Measurements from ENCODE around the gene SMAD1.
"Not testable (repeated sequence)": the region's sequence is repeated elsewhere in the genome, so short reads cannot be mapped to it uniquely, and the experiment has no call there.

Gene SMAD1

DNA sequence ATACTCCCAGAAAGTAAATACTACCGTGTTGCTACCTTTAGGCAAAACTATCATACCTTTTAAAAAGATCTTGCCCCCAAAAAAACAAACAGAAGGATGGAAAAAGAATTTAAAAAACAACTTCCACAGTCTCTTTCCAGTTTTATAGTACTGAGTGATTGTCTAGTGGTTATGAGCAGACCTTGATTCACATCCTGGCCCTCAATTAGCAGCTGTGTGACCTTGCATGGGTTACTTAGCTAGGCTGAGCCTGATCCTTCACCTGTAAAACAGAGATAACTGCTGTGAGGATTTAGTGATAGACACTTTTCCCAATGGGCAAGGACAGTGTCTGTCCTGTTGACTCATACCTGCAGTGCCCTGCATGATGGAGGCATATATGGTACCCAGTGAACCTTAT lies 49.0 kb downstream of the SMAD1 start:
- no peaks in the 10 kb centered on the region for H3K9me3 ChIP-seq (ENCODE audit: control insufficient read depth, low read depth, low read length)
- no peaks in the 10 kb centered on the region for H3K4me1 ChIP-seq (ENCODE audit: control insufficient read depth, low read depth, low read length)
- H3K27me3 ChIP-seq (ENCODE audit: control insufficient read depth, insufficient read depth, low read length): no peaks in the 10 kb centered on the region
- H3K27ac ChIP-seq (ENCODE audit: low read length): no peak overlapping the region
- H3K9ac ChIP-seq (ENCODE audit: low read length): no peak overlapping the region
- no peak overlapping the region for H3K4me3 ChIP-seq (ENCODE audit: low read length)
- no peaks in the 10 kb centered on the region for H3K36me3 ChIP-seq (ENCODE audit: control insufficient read depth, low read depth, low read length)

DNA sequence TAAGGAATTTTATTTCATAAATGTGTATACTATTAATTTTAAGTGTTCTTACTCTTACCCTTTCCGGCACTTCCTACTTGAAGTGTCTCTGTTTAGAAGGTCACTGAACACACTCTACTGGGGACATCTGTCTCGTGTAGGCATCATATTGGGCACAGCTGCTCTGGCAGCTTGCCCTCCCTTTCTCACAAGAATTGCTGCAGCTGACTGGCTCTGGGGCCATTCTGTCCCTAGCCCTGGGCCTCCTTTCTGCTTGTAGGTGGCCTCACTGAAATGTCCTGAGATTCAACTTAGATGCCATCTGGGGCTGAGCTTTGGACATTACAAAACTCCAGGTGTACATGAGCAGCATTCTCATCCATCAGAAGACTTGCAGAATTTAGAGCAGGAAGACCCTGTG lies 49.6 kb downstream of the SMAD1 start:
- H3K27me3 ChIP-seq (ENCODE audit: control insufficient read depth, insufficient read depth, low read length): no peaks in the 10 kb centered on the region
- H3K9ac ChIP-seq (ENCODE audit: low read length): no peak overlapping the region
- H3K36me3 ChIP-seq (ENCODE audit: control insufficient read depth, low read depth, low read length): no peaks in the 10 kb centered on the region
- H3K4me1 ChIP-seq (ENCODE audit: control insufficient read depth, low read depth, low read length): no peaks in the 10 kb centered on the region
- H3K9me3 ChIP-seq (ENCODE audit: control insufficient read depth, low read depth, low read length): no peaks in the 10 kb centered on the region
- no peak overlapping the region for H3K4me3 ChIP-seq (ENCODE audit: low read length)
- no peak overlapping the region for H3K27ac ChIP-seq (ENCODE audit: low read length)

DNA sequence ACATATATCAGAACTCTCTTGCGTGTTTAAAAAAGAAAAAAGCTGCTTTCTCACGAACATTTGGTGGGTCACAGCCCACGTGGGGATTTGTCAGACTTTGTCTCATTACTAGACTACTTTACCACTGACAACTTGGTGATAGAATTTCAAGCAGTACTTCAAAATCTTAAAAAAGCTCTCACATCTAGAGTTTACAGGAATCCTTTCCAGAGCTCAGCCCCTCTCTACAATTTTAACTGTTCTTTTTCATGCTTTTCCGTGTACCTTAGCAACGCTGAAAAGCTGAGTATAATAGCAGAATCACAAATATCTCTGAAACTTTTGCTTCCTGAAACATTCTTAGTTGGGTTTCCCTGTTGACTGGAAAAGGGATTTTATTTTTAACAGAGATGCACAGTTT lies 50.2 kb downstream of the SMAD1 start:
- H3K4me3 ChIP-seq (ENCODE audit: low read length): no peak overlapping the region
- H3K9ac ChIP-seq (ENCODE audit: low read length): no peak overlapping the region
- no peaks in the 10 kb centered on the region for H3K36me3 ChIP-seq (ENCODE audit: control insufficient read depth, low read depth, low read length)
- no peak overlapping the region for H3K27ac ChIP-seq (ENCODE audit: low read length)
- no peaks in the 10 kb centered on the region for H3K9me3 ChIP-seq (ENCODE audit: control insufficient read depth, low read depth, low read length)
- H3K4me1 ChIP-seq (ENCODE audit: control insufficient read depth, low read depth, low read length): no peaks in the 10 kb centered on the region
- no peaks in the 10 kb centered on the region for H3K27me3 ChIP-seq (ENCODE audit: control insufficient read depth, insufficient read depth, low read length)

DNA sequence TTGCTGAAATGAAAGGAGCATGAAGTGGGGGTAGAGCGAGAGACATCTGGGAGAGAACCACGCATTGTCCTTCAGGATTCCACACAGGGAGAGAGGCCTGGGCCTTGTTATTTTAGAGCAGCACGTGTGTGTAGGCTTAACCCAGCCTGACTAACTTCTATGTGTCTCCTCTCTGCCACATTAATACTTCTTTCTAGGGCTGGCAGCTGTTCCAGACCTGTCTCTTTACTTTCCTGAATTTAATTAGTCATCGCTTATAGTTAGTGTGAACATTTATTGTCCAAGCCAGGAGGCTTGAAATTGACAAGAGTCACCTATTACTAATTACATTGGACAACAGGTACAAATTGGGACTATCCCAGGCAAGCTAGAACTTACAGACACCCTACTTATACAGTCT lies 51.3 kb downstream of the SMAD1 start:
- H3K27me3 ChIP-seq (ENCODE audit: control insufficient read depth, insufficient read depth, low read length): no peaks in the 10 kb centered on the region
- no peak overlapping the region for H3K27ac ChIP-seq (ENCODE audit: low read length)
- H3K4me1 ChIP-seq (ENCODE audit: control insufficient read depth, low read depth, low read length): no peaks in the 10 kb centered on the region
- no peak overlapping the region for H3K9ac ChIP-seq (ENCODE audit: low read length)
- H3K4me3 ChIP-seq (ENCODE audit: low read length): no peak overlapping the region
- H3K36me3 ChIP-seq (ENCODE audit: control insufficient read depth, low read depth, low read length): no peaks in the 10 kb centered on the region
- no peaks in the 10 kb centered on the region for H3K9me3 ChIP-seq (ENCODE audit: control insufficient read depth, low read depth, low read length)

DNA sequence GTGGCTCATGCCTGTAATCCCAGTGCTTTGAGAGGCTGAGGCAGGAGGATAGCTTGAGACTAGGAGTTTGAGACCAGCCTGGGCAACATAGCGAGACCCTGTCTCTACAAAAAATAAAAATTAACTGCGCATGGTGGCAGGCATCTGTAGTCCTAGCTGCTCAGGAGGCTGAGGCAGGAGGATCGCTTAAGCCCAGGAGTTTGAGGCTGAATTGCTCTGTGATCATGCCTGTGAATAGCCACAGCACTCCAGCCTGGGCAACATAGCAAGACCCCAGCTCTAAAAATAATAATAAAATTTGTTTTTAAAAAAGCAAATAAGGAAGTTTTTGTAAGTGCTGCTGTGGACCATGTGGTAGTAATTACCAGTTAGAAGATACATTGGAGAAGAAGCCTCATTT lies 51.8 kb downstream of the SMAD1 start:
- H3K4me3 ChIP-seq (ENCODE audit: low read length); H3K9ac ChIP-seq (ENCODE audit: low read length); H3K36me3 ChIP-seq (ENCODE audit: control insufficient read depth, low read depth, low read length); H3K27me3 ChIP-seq (ENCODE audit: control insufficient read depth, insufficient read depth, low read length); H3K4me1 ChIP-seq (ENCODE audit: control insufficient read depth, low read depth, low read length); H3K9me3 ChIP-seq (ENCODE audit: control insufficient read depth, low read depth, low read length); H3K27ac ChIP-seq (ENCODE audit: low read length): not testable (repeated sequence)

DNA sequence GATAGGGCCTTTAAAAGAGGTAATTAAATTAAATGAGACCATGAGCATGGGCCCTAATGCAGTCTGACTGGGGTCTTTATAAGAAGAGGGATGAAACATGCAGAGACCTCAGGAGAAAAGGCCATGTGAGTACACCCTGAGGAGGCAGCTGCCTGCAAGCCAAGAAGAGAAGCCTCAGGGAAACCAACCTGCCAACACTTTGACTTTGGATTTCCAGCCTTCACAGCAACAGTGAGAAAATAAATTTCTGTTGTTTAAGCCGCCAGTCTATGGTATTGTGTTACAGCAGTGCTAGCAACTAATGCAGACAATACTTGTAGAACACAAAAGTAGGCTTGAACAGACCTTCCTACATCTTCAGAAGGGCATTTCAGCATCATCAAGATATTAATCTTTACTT lies 52.3 kb downstream of the SMAD1 start:
- no peaks in the 10 kb centered on the region for H3K9me3 ChIP-seq (ENCODE audit: control insufficient read depth, low read depth, low read length)
- no peaks in the 10 kb centered on the region for H3K36me3 ChIP-seq (ENCODE audit: control insufficient read depth, low read depth, low read length)
- H3K27ac ChIP-seq (ENCODE audit: low read length): no peak overlapping the region
- no peak overlapping the region for H3K9ac ChIP-seq (ENCODE audit: low read length)
- H3K4me3 ChIP-seq (ENCODE audit: low read length): no peak overlapping the region
- no peaks in the 10 kb centered on the region for H3K4me1 ChIP-seq (ENCODE audit: control insufficient read depth, low read depth, low read length)
- no peaks in the 10 kb centered on the region for H3K27me3 ChIP-seq (ENCODE audit: control insufficient read depth, insufficient read depth, low read length)

DNA sequence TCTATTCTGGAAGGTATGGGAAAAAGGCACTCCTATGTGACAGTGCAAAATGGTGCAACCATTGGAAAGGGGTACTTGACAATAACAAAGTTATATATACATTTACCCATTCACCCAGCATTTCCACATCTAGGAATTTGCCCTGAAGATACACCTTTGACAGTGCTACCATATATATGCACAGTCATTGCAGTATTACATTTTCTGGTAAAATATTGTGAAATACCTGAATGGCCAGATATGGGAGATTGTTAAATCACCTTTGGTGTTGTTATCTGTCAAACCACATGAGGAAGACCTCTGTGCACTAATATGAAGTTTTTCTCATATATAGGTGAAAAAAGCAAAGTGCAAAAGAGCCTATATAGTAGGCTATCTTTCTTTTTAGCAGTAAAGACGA lies 53.5 kb downstream of the SMAD1 start:
- no peaks in the 10 kb centered on the region for H3K27me3 ChIP-seq (ENCODE audit: control insufficient read depth, insufficient read depth, low read length)
- no peaks in the 10 kb centered on the region for H3K9me3 ChIP-seq (ENCODE audit: control insufficient read depth, low read depth, low read length)
- H3K36me3 ChIP-seq (ENCODE audit: control insufficient read depth, low read depth, low read length): no peaks in the 10 kb centered on the region
- no peak overlapping the region for H3K4me3 ChIP-seq (ENCODE audit: low read length)
- peaks cover 3% of the 10 kb centered on the region for H3K4me1 ChIP-seq (ENCODE audit: control insufficient read depth, low read depth, low read length)
- no peak overlapping the region for H3K27ac ChIP-seq (ENCODE audit: low read length)
- H3K9ac ChIP-seq (ENCODE audit: low read length): no peak overlapping the region

DNA sequence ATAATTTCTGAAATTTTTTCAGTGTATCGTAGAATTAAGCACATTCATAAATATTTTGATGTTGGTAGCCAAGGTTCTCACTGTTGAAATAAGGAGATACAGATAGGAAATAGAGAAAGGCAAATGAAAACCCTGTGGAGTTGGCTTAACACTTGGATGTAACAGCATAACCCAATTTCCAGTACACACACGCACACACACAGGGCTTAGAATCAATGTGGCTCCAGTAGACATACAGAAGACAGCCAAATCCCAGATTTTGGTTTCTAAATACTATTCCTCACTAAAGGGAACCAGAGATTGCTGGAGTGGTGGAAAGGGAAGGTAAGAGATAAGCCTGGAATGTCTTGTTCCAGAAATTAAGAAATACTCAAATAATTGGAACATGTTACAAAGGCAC lies 54.4 kb downstream of the SMAD1 start:
- H3K4me3 ChIP-seq (ENCODE audit: low read length): no peak overlapping the region
- H3K9ac ChIP-seq (ENCODE audit: low read length): no peak overlapping the region
- no peaks in the 10 kb centered on the region for H3K27me3 ChIP-seq (ENCODE audit: control insufficient read depth, insufficient read depth, low read length)
- H3K27ac ChIP-seq (ENCODE audit: low read length): no peak overlapping the region
- H3K4me1 ChIP-seq (ENCODE audit: control insufficient read depth, low read depth, low read length): peaks cover 3% of the 10 kb centered on the region
- H3K9me3 ChIP-seq (ENCODE audit: control insufficient read depth, low read depth, low read length): no peaks in the 10 kb centered on the region
- no peaks in the 10 kb centered on the region for H3K36me3 ChIP-seq (ENCODE audit: control insufficient read depth, low read depth, low read length)

DNA sequence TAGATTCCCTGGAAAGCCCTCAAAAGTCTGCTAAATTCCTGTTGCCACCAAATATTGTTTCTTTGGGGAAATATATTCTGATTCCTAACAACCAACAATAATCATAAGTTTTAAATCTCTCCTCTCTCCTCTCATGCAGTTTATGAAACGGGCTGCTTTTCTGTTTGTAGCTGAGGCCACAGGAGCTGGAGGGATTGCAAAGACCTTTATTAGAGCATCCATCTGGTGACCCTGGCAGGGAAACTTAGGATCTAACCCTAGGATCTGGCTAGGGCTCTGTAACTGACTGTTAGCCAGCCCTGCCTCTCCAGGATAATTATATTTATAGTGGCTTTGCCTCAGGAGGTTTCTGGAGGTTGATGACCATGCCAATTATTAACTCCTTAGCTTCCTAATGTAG lies 56.9 kb downstream of the SMAD1 start:
- no peak overlapping the region for H3K4me3 ChIP-seq (ENCODE audit: low read length)
- H3K9ac ChIP-seq (ENCODE audit: low read length): no peak overlapping the region
- H3K27ac ChIP-seq (ENCODE audit: low read length): no peak overlapping the region
- peaks cover 3% of the 10 kb centered on the region for H3K4me1 ChIP-seq (ENCODE audit: control insufficient read depth, low read depth, low read length)
- no peaks in the 10 kb centered on the region for H3K9me3 ChIP-seq (ENCODE audit: control insufficient read depth, low read depth, low read length)
- H3K27me3 ChIP-seq (ENCODE audit: control insufficient read depth, insufficient read depth, low read length): no peaks in the 10 kb centered on the region
- no peaks in the 10 kb centered on the region for H3K36me3 ChIP-seq (ENCODE audit: control insufficient read depth, low read depth, low read length)

DNA sequence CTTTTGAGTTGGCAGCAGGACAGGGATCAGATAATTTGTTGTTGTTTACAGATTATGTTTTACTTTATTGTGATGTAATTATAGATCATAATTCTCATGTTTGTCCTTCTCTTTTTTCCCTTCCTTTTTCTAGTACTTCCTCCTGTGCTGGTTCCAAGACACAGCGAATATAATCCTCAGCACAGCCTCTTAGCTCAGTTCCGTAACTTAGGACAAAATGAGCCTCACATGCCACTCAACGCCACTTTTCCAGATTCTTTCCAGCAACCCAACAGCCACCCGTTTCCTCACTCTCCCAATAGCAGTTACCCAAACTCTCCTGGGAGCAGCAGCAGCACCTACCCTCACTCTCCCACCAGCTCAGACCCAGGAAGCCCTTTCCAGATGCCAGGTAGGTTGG lies 58.0 kb downstream of the SMAD1 start:
- Histone ChIP-seq H3K27me3 (ENCODE audit: control insufficient read depth, insufficient read depth, low read length) (no peaks in the 10 kb centered on the region), H3K36me3 (ENCODE audit: control insufficient read depth, low read depth, low read length) (no peaks in the 10 kb centered on the region), H3K27ac (ENCODE audit: low read length) (no peak overlapping the region), H3K4me3 (ENCODE audit: low read length) (no peak overlapping the region), H3K4me1 (ENCODE audit: control insufficient read depth, low read depth, low read length) (peaks cover 3% of the 10 kb centered on the region), H3K9ac (ENCODE audit: low read length) (no peak overlapping the region), H3K9me3 (ENCODE audit: control insufficient read depth, low read depth, low read length) (no peaks in the 10 kb centered on the region)

DNA sequence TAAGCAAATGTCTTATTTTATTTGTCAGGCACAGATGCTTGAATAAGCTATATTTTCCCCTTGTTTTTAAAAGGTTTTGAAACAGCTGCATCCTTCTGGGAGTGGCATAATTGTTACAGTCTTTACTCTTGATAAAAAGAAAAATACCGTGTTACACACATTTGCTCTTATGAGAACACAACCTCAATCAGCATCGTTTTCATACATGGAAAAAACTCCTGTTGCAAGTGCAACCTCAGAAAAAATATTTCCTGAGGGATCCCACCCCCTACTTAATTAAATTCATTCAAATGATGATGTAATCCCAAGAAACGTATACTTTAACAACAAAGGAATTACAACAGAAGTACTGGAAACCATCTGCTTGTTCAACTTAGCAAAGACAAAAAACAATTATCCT lies 58.6 kb downstream of the SMAD1 start:
- Histone ChIP-seq H3K9me3 (ENCODE audit: control insufficient read depth, low read depth, low read length) (no peaks in the 10 kb centered on the region), H3K4me1 (ENCODE audit: control insufficient read depth, low read depth, low read length) (peaks cover 5% of the 10 kb centered on the region)

DNA sequence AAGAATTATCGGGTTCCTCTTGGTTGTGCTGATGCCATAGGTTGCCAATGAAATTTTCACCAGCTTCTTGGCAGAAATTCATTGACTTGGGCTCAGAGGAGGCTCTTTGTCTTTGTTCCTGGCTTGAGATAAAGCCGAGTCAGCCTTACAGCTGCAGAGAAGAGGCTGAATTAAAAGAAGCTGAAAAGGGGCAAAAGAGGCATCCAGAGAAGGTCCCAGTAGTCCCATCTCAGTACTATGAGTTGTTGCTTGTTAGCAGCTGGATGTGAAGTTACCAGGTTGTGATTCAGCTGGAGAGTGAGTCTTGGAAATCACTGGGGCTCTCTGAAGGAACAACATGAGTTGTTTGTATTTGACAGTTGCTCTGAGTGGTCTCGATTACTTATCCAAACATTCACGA lies 59.7 kb downstream of the SMAD1 start:
- H3K4me3 ChIP-seq (ENCODE audit: low read length): no peak overlapping the region
- no peak overlapping the region for H3K9ac ChIP-seq (ENCODE audit: low read length)
- H3K27ac ChIP-seq (ENCODE audit: low read length): no peak overlapping the region
- H3K4me1 ChIP-seq (ENCODE audit: control insufficient read depth, low read depth, low read length): peaks cover 11% of the 10 kb centered on the region
- no peaks in the 10 kb centered on the region for H3K9me3 ChIP-seq (ENCODE audit: control insufficient read depth, low read depth, low read length)
- no peaks in the 10 kb centered on the region for H3K36me3 ChIP-seq (ENCODE audit: control insufficient read depth, low read depth, low read length)
- H3K27me3 ChIP-seq (ENCODE audit: control insufficient read depth, insufficient read depth, low read length): no peaks in the 10 kb centered on the region

More for the DNA sequence above, 58.6 kb downstream of the SMAD1 start:
- H3K9ac ChIP-seq (ENCODE audit: low read length): no peak overlapping the region
- H3K27ac ChIP-seq (ENCODE audit: low read length): no peak overlapping the region
- no peaks in the 10 kb centered on the region for H3K27me3 ChIP-seq (ENCODE audit: control insufficient read depth, insufficient read depth, low read length)
- no peak overlapping the region for H3K4me3 ChIP-seq (ENCODE audit: low read length)
- no peaks in the 10 kb centered on the region for H3K36me3 ChIP-seq (ENCODE audit: control insufficient read depth, low read depth, low read length)

DNA sequence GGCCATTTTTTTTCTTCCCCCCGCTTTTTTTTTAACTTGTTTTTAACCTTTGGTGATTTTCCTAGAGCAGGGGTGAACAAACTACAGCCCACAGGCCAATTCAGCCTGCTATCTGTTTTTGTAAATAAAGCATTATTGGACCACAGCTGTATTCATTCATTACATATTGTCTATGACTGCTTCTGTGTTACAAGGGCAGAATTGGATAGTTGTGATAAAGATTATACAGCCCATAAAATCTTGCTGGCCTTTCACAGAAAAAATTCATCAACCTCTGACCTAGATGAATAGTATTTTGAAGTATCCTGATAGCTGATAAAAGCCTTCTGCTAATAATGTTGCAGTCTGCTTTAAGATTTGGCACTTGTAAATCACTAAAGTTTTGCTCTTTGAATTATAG lies 63.4 kb downstream of the SMAD1 start:
- H3K4me1 ChIP-seq (ENCODE audit: control insufficient read depth, low read depth, low read length): peaks cover 9% of the 10 kb centered on the region
- peaks cover 7% of the 10 kb centered on the region for H3K36me3 ChIP-seq (ENCODE audit: control insufficient read depth, low read depth, low read length)
- no peak overlapping the region for H3K4me3 ChIP-seq (ENCODE audit: low read length)
- H3K9me3 ChIP-seq (ENCODE audit: control insufficient read depth, low read depth, low read length): no peaks in the 10 kb centered on the region
- H3K9ac ChIP-seq (ENCODE audit: low read length): no peak overlapping the region
- no peak overlapping the region for H3K27ac ChIP-seq (ENCODE audit: low read length)
- no peaks in the 10 kb centered on the region for H3K27me3 ChIP-seq (ENCODE audit: control insufficient read depth, insufficient read depth, low read length)
